ENCODE data around the gene NDC1.
"Not testable (repeated sequence)": the region's sequence is repeated elsewhere in the genome, so short reads cannot be mapped to it uniquely, and the experiment has no call there.

Gene NDC1

DNA sequence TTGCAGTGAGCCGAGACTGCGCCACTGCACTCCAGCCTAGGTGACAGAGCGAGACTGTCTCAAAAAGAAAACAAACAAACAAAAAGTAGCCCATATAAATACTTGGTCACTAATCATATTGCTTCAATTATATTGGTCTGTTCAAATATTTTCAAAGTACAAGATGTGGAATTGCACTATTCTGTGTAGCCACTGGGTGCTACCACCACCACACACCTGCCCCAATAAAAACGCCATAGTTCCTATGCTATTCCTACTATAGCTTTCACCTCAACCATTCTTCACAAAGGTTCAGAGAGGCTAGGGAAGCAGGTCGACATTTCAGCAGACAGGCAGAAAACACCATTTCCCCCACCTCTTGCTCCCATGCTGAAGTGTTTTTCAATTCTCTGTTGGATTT is 16.7 kb downstream of the NDC1 start:
- DNase-seq = no peak

DNA sequence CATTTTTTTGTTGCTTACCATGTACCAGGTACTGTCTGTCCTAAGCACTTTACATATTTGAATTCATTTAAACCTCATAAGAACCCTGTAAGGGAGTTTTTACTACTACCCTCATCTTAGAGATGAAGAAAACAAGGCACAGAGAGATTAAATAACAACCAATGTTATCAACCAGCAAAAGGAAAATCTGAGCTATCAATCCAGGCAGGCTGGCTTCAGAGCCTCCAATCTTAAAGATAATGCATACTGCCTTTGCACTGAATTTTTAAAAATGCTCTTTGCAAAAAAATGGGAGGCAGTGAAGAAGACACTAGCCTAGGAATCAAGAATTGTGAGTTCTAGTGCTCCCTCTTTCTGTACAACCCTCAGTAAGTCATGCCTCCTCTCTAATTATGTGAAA is 18.7 kb downstream of the NDC1 start:
- no peak for DNase-seq

DNA sequence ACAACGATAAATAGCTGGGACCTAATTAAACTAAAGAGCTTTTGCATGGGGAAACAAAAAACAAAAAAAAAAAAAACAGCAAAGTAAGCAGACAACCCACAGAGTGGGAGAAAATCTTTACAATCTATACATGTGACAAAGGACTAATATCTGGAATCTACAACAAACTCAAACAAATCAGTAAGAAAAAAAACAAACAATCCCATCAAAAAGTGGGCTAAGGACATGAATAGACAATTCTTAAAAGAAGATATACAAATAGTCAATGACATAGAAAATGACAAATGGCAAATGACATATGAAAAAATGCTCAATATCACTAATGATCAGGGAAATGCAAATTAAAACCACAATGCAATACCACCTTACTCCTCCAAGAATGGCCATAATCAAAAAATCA is 21.5 kb downstream of the NDC1 start:
- not testable (repeated sequence) for DNase-seq

DNA sequence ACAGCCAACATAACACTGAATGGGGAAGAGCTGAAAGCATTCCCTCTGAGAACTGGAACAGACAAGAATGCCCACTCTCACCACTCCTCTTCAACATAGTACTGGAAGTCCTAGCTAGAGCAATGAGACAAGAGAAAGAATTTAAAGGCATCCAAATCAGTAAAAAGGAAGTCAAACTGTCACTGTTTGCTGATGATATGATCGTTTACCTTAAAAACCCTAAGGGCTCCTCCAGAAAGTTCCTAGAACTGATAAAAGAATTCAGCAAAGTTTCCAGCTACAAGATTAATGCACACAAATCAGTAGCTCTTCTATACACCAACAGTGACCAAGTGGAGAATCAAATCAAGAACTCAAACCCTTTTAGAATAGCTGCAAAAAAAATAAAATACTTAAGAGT is 22.6 kb downstream of the NDC1 start:
- peak; percentile 27 for DNase-seq

DNA sequence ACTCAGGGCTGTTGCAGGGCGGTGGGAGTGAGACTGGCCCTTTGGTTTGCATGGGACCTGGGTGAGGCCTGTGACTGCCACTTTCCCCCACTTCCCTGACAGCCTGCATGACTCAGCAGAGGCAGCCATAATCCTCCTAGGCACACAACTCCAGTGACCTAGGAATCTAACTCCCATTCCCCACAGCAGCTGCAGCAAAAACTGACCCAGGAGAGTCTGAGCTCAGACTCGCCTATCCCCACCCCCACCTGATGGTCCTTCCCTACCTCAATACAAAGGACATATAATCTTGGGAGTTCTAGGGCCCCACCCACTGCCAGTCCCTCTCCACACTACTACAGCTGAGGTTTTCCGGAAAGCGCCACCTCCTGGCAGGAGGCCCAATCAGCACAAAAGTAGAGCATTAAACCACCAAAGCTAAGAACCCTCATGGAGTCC is 26.7 kb downstream of the NDC1 start:
- DNase-seq = peak; percentile 81

DNA sequence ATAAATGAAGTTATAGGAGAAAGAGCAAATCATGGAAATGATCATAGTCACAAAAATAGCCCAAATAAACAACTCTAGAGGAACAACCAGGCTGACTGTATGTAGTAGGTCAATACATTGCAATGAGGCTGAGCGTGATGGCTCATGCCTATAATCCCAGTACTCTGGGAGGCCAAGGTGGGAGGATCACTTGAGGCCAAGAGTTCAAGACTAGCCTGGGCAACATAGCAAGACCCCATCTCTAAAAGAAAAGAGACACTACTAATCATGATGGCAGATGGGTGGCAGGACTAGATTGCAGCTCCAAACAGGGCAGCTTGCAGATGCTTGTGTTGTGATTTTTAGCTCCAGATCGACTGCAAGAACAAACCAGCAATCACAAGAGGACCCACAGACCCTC is 27.6 kb downstream of the NDC1 start:
- DNase-seq = no peak

DNA sequence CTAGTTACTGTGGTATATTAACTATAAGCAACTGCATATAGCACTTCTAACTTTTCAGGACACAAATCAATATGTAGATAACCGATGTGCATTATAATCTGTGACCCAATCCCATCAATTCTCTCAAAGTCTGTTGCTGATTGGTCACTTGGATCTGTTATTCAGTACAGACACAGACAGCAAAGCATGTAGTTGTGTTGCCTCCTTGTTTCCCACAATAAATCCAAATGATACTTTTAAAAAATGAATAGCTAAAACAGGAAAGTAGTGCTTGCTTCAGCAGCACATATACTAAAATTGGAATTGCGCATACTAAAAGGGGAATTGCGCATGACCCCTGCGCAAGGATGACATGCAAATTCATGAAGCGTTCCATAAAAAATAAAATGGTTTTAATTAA is 28.1 kb downstream of the NDC1 start:
- no peak for DNase-seq

DNA sequence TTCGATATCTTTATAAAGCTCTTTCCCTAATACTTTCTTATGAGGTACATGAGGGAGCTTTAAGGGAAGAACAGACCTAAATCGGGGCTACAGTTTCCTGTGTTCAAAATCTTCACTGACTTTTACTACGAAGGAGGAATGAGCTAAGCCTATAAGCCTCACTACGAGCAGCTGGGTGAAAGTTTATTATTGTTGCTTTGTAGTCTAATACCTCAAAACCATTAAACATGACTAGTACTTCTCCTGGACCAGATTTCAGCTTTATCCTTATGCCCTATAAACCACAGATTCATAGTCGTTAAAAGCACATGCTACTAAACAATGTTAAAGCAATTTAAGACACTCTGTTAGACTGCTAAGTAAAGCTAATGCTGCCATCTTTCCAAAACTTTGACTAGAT is 30.2 kb downstream of the NDC1 start:
- no peak for DNase-seq

DNA sequence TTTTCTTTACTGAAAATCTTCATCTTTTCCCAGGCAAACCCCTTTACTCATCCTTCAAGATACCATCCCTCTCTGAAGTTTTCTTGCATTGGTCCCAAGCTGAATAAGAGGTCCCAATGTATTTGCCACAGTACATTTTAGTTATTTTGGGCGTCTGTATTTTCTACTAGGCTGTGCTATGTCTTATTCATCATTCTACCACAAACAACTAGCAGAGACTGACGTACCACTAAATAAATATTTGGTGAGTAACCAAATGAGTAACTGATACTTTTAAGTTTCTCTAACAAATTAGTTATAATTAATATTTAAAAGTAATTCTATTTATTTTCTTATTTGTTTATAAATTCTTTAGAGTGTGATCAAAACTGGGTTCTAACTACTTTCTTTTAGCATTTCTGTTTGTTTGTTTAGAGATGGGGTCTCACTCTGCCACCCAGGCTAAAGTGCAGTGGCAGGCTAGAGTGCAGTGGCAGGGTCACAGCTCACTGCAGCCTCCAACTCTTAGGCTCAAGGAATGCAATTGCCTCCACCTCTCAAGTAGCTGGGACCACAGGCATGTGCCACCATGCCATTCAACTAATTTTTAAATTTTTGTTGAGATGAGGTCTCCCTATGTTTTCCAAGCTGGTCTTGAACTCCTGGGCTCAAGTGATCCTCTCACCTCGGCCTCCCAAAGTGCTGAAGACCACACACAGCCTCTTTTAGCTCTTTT is 33.1 kb downstream of the NDC1 start:
- DNase-seq = no peak

DNA sequence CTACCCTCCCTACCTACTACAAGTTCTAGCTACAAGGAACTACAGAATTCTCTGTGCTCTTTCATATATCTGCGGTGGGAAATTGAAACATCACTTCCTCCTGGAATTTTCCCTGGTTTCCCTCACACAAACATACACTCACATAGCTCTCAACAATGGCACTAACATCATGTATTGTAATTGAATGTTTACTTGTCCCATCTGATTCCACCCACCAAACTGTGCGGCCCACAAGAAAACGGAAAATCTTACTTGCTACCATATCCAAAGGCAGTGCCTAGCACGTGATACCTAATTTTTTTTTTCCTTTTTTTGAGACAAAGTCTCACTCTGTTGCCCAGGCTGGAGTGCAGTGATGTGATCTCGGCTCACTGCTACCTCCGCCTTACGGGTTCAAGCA is 33.9 kb downstream of the NDC1 start:
- no peak for DNase-seq

DNA sequence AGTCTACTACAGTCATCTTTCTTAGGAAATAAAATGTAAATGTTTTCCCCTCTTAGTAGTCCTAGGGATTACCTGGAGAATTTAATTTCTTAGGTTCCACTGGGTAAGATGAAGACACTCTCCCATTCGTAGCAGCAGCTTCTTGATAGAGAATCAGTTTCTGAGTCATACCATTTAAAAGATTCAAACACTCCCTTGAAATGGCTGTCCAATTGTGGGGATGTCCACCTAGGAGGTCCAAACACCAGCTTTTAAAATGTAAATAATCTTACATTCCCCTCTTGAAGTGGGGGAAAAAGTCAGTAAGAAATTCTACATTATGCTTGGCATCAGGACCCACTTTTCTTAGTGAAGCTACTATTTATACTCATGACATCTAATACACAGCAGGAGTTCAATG is 37.5 kb downstream of the NDC1 start:
- DNase-seq = no peak

DNA sequence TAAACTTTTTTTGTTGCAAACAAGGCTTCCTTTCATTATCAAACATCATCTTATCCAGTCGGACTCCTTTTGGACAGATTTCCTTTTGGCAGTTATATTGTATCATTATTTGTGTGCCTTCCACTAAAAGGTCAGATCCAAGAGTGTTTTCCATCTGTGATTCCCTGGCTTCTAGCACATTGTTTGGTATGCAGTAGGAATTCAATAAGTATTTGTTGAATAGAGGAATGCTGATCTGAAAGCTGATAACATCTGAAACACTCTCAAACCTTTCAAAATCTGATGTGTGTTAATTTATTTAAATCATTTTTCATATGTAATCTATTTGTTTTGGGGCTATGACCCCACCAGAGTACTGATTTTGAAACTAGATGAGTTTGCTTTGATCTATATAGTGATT is 39.0 kb downstream of the NDC1 start:
- no peak for DNase-seq

DNA sequence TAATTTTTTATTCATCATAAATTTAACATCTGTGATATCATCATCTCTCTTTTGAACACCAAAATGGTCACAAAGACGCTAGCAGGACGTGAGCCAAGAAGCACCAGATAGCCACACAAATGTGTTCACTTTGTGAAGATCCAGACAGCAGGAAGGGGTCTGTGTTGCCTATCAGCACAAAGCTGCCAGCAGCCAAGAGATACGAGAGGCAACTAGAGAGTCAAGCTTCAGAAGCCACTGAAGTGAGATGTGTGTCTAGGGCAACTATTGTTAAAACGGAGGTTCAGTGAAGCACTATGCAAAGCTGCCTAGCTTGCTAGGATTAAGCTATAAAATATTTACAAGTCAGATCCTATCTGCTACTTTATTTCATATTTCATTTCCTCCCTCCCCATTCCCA is 45.3 kb downstream of the NDC1 start:
- no peak for DNase-seq

DNA sequence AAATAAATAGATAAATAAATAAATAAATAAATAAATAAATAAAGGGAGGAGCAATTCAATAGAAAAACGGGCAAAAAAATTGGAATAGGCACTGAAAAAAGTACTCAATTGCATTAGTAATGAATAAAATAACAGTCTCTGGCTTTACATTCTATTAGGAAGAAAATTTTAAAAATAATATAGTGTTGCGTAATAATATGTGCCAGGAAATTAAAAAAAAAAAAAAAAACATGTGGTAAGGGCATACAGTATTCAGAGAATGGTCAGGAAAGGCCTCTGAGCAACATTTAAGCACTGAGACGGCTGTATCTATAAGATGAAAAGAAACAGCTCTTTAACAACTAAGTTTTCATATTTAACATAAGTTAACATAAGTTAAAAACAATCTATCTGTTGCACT is 50.4 kb downstream of the NDC1 start:
- DNase-seq = no peak

DNA sequence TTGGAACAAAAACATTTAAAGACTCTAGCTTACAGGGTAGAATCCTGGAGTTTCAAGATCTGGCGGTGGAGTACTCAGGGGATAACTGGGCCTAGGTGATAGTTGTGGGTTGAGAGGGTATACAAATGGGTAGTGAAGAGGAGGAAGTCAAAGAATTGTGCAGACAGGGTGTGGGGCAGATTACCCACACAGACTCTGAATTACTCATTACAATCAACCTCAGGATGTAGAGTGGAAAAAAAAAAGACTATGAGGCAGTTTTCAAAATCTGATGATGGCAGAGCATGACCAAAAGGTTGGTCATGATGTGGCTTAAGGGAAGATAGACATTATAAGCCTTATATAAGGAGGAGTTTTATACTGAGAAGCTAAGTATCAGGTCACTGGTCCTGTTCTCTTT is 55.0 kb downstream of the NDC1 start:
- no peak for DNase-seq

DNA sequence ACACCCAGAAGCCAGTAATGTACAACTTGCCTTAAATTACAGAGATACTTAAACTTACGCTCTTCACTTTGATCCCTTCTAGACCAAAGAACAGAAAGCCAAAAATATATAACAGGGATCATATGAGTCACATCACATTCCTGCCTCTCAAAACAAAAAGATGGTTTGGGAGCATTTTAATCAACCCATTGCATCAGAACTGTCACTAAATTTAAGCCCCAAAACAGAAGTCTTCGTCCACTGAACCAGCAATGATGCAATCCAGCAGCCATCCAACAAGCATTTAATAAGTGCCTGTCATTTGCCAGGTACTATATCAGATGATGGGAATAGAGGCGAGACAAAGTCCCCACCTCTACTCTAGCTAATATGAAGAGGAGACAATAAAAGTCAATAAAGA is 56.4 kb downstream of the NDC1 start:
- no peak for DNase-seq

DNA sequence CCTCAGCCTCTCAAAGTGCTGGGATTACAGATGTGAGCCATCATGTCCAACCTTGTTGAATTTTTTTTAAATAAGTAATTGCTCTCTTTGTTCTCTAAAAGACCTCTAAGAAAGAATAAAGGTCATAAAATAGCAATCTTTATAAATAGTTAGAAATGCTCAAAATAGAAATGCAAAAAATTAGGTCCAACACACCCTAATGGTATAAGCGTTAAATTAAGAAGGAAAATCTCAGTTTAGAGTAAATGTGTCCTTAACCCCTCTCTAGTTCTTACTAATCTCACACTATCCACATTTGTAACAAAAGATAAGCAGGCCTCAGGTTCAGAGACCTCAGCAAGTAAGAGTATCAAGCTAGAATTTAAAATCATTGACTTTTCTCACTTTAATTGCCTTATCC is 60.8 kb downstream of the NDC1 start:
- DNase-seq = no peak

DNA sequence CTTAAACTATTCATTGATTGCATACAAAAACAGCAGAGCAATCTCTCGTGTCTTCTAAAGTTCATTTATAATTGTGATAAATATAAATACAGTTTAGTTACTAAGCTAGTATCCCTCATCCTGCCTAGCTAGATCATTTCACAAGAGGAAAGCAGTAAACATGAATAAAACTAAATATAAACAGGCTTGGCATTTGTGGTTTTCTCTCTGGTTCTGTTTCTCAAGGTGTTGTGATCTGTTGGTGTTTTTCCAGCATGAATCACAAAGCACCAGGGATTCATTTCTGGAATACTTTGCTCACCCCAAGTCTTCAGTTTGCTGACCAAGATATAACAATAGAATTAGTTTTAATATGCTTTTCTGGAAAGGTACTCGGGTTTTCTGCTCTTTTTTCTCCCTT is 66.4 kb downstream of the NDC1 start:
- no peak for DNase-seq

DNA sequence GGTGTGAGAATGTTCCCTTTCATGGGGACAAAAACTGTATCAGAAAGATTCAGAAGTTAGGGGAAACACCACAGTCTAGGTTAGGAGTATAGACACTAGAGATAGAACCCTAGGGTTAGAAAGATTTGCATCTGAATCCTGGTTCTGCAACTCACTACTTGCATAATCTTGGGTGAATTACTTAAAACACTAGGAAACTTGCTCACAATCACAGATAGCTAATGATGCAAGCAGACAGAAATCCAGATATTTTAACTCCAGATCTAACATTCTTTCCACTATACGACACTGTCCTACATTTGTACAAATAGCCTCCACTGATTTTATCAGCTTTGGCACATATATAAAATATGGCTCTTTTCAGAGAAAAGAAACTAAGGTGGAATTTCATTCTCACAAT is 68.3 kb downstream of the NDC1 start:
- DNase-seq = no peak

DNA sequence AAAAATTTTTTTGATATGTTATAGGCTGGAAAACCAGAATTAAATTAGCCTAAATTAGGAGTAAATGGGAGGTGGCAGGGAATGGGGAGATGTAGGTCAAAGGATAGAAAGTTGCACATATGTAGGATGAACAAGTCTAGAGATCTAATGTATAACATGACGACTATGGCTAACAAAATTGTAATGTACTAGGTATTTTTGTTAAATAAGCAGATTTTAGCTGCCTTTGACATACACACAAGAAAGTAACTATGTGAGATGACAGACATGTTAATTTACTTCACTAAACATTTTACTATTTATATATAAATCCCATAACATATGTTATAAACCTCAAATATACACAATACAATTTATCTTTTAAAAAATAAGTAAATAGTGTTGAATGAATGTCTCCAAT is 68.9 kb downstream of the NDC1 start:
- DNase-seq = no peak

DNA sequence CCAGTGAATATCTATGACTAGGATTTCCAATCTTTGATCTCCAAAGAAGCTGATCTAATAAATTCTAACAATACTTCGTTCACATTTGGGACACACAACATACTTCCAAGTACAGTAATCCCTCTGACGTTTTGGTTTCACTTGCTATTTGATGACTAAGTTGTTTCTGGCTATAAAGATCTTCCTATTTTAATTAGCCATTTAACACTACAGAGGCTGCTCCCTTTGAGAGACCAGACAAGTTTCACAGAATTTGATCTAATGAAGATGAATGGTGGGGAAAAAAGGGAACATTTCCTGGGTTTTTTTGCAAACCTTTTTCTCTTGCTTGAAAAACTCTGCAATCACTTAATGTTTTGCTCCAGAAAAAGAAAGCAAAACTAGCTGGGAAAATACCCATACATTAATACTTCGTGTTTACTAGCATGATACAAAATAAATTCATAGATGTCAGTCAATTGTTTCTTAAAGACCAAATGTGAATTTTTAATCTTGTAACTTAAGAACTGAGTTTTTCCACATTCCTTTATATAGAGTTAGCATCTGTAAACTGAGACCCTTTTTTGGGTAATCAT is 71.2 kb downstream of the NDC1 start:
- DNase-seq = peak; percentile 38

DNA sequence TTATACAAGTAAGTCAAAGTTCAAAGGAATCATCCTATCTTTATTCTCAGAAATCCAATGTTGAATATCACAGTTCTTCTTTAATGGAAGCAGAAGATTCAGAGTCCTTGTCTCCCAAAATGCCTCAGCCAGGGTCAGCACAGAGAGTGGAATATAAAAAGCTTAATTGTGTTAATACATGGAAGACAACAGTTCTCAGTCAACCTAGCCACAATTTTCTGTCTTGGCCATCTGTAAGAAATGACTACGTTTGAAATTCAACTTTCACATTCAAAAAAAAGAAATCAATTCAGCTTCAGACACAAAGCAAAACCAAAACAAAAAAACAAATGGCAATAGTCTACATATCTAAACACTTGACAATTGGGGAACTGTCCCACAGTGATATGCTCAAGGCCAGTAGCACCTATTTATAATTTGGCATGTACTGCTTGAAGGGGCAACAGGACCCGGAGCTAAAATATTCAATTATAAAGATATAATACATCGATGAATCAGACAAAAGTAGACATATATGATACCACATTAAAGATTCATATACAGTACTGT is 71.8 kb downstream of the NDC1 start:
- DNase-seq = no peak

DNA sequence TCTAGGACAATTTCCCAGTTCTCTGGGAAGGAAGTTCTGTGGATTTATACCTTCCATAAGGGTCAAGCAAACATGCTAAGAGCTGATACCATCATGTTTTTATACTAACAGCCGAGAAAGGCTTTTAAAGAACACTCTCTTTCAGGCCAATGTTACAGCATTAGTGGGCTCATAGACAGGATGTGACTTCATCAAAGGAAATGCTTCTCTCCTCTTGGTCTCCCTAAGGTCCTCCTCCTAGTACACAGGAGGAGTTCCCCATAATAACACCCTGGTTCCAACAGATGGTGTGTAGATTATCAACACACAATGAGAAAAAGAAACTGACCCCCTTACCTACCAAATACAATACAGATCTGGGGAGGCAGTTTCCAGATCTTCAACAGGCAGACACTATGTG is 72.4 kb downstream of the NDC1 start:
- DNase-seq = peak; percentile 10

DNA sequence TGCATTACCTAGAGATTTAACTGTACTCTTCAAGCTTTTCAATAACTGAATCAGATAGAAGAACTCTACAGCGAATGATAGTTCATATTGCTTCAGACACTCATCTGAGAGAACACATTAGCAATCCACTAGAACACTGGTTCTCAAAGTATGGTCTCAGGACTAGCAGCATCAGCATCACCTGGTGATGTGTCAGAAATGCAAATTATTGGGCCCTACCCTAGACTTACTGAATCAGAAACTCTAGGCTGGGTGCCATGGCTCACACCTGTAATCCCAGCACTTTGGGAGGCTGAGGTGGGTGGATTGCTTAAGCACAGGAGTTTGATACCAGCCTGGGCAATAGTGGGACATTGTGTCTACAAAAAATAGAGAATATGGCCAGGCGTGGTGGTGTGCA is 74.2 kb downstream of the NDC1 start:
- no peak for DNase-seq

DNA sequence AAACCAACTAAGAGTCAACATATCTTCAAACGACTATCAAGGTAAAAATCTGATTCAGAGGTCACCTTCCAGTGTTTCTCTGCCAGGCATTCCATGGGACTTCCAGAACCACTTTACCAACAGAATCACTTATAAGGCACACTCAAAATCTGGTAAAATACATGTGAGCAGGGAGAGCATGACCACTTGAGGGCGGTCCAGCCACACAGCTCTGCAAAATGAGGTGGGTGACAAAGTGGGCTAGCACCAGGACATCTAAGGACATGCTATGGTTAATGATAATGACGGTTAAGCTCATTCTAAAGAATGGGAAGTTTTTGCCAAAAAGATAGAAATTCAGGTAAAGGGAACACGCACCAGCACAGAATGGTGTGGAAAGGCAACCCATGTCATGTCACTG is 74.6 kb downstream of the NDC1 start:
- no peak for DNase-seq

Measured in OCI-M1 (cell line).